Fibroblast of mammary gland (primary cell): ENCODE measurements around the gene XYLT2.

ENCODE experiments used
- DNase-seq: peaks from one replicate; pipeline ENCODE4 v3.0.0-alpha.2; 2010; ENCODE audit warnings: low read depth
- H3K4me3 ChIP-seq: 2 replicates; pipeline ENCODE4 v1.5.1; 2011; ENCODE audit warnings: low read depth, mild to moderate bottlenecking, low read length, moderate library complexity; ENCODE audit not compliant: control insufficient read depth
- CTCF ChIP-seq: conservative IDR thresholded peaks from 2 replicates; pipeline ENCODE4 v1.5.1; 2011; ENCODE audit warnings: low read depth, low read length, inconsistent platforms; ENCODE audit not compliant: control insufficient read depth, insufficient read depth

Gene XYLT2

GRCh38 chr17:50371526-50371925 lies 25.6 kb downstream of the XYLT2 start:
- no peak for TF ChIP-seq CTCF
- no peak for DNase-seq
- peak overlapping the region; percentile 99 for H3K4me3 ChIP-seq

DNA sequence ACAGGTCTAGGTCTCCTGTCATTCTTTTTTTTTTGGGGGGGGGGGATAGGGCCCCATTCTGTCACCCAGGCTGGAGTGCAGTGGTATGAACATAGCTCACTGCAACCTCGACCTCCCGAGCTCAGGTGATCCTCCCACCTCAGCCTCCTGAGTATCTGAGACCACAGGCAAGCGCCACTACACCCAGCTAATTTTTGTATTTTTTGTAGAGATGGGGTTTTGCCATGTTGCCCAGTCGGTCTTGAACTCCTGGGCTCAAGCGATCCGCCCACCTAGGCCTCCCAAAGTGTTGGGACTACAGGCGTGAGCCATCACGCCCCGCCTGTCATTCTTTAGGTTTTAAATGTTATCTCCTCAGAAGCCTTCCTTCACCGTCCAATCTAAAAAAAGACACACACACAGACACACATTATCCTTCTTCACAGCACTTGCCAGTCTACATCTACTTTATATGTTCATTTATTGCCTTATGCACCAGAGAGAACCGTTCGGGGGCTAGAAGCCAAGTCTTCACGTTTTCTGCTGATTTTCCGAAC lies 26.4 kb downstream of the XYLT2 start:
- peak overlapping the region; percentile 99 for H3K4me3 ChIP-seq
- DNase-seq, result no peak
- TF ChIP-seq CTCF, result no peak

GRCh38 chr17:50372758-50373556 lies 27.0 kb downstream of the XYLT2 start, which contains the start of the genes EME1 and MRPL27:
TSS of gene EME1 (plus strand) at chr17:50373229. CDS start at chr17:50375209, 1,980 bp downstream.
TSS of gene MRPL27 (minus strand) at chr17:50373184. CDS start at chr17:50373170, 14 bp downstream.
- DNase-seq, result peak; percentile 83
- H3K4me3 ChIP-seq, result peak within 1 kb of the TSS; percentile 99
- TF ChIP-seq CTCF, result no peak

DNA sequence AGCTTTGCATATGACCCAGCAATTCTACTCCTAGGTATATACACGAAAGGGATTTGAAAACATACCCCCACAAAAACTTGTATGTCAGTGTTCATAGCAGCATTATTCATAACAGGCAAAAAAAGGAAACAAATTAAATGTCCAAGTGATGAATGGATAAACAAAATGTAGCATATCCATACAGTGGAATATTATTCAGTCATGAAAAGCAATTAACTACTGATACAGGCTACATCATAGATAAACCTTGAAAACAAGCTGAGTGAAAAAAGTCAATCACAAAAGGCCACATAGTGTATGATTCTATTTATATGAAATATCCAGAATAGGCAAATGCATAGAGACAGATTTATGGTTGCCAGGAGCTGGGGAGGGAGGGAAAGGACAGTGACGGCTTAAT lies 27.8 kb downstream of the XYLT2 start:
- DNase-seq, result no peak
- peak overlapping the region; percentile 99 for H3K4me3 ChIP-seq
- TF ChIP-seq CTCF, result no peak

GRCh38 chr17:50375858-50376538 lies 30.1 kb downstream of the XYLT2 start:
- no peak overlapping the region for H3K4me3 ChIP-seq
- TF ChIP-seq CTCF, result no peak
- no peak for DNase-seq

DNA sequence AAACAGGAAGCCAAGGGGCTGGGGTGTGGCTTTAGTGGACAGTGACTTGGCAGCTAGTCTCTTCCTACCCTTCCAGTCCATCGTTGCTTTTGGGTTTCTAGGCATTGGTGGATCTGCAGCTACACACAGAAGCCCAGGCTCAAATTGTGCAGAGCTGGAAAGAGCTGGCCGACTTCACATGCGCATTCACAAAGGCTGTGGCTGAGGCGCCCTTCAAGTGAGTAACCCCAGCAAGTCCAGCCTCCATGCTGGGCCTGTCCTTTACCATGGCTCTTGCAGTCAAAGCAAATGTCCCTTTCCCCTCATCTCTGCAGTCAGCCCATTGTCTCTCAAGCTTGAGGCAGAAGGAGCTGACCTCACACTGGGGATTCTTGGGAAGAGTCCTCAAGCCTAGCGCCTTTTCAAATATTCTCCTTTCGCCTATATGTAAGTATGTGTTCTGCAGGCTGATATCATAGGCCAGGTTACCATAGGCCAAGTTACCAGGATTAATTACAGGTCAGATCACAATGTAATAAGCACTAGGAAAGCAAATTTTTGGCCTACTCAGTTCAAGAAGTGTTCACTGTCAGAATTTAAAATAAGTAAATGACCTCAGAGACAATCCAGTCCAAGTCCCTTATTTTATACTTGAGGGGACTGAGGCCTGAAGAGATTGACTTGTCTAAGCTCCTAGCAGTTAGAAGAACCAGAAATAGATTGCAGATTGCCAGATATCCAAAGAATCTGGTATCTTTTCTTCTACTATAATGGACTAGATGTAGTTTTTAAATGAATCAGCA lies 33.6 kb downstream of the XYLT2 start:
- no peak overlapping the region for H3K4me3 ChIP-seq
- TF ChIP-seq CTCF, result no peak

More for the DNA sequence above, 33.6 kb downstream of the XYLT2 start:
- DNase-seq, result no peak
